Stimulated activated CD8-positive, alpha-beta memory T cell treated with anti-CD3 and anti-CD28 coated beads, Interleukin-7, amount 100 ng/mL, for 4 hours (primary cell): ENCODE data around the gene S100A6.
"Not testable (repeated sequence)": the region's sequence is repeated elsewhere in the genome, so short reads cannot be mapped to it uniquely, and the experiment has no call there.

ENCODE experiments used
- DNase-seq, 2 donors: peaks; one replicate each; pipeline ENCODE4 v3.0.0-alpha.2; 2020; ENCODE audit warnings: low read depth in 2 of 2

S100A6 gene

DNA sequence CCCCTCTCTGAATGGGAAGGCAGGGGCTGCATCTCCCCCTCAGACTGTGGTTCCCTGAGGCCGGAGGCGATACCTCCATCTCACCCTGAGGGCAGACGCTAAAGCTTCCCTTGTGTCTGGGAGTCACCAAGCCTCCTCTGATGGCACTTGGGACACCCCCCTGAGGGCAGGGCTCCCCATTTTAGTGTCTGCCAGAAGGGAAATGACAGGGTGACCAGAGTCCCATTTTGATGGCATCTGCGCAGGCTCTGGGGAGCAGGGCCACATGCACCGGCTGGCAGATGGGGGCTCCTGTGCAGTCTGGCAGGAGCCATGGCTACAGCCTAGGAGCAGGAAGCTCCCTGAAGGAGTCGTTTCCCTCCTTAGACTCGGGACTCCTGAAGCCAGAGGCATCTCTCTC lies 28.2 kb upstream of the S100A6 start:
- DNase-seq = no peak

DNA sequence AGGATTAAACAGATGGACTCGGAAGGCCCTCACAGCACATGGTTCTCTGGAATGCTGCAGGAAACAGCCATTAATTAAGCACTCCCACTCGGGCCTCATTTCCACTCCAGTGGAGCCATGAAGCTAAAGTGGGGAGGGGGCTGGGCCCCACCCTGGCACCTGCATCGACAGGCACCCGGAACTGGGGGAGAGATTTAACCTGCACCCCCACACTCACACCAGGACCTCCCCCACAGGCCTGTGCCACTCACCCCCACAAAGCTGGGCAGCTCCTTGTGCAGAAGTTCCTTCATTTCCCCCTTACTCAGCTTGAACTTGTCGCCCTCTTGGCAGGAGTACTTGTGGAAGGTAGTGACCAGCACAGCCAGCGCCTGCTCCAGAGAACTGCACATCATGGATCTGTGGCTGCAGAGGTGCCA lies 27.7 kb upstream of the S100A6 start:
- no peak for DNase-seq

DNA sequence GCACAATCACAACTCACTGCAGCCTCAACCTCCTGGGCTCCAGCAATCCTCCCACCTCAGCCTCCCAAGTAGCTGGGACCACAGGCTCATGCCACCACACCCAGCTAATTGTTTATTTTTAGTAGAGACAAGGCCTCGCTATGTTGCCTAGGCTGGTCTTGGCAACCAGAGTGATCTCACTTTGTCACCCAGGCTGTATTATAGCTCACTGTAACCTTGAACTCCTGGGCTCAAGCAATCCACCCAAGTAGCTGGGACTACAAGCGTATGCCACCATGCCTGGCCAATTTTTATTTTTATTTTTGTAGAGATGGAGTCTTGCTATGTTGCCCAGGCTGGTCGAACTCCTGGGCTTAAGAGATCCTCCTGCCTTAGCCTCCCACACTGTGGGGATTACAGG lies 26.2 kb upstream of the S100A6 start:
- DNase-seq = not testable (repeated sequence)

DNA sequence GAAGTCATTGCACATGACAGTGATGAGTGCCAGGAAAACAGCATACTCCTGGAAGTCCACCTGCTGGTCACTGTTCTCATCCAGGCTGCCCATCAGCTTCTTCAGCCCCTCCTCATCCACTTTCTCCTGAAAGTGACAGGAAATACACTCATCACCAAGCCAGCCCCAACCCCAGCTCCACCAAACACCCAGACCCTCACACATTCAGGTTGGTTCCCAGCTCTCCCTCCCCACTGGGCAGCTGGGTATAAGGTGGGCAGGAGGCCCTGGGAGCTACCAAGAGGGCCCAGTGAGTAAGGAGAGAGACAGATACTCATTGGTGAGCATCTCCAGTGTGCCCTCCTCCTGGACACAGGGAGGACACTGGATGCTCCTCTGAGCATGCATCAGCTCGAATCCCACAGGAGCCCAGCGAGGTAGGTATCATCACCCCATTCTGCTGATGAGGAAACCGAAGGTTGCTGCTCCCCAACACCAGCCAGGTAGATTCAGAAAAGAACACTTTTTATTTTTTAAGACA lies 25.7 kb upstream of the S100A6 start:
- DNase-seq = no peak

DNA sequence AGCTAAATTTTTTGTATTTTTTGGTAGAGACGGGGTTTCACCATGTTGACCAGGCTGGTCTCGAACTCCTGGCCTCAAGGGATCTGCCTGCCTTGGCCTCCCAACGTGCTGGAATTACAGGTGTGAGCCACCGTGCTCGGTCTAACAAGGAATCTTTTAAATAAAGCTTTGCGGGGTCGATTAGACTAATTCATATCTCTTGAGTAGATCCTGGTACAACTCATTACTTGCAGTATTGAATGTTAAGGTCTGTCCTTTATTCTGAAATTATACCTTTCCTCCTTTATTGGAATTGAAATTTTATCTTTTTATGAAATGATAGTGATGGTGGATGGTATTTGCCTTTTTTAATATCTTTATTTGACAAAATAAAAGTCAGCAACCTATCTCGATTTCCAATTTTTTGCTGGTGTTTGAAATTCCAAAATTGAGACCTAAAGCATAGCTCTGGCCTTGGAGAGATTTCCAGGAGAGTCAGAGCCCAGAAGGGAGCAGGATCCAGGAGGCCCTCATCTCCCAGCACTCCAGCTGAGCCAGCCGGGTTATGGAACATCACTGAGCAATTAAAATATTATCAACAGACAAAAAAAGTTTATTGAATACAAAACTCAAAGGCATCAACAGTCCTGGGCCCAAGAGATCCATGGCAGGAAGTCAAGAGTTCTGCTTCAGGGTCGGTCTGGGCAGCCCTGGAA lies 25.1 kb upstream of the S100A6 start:
- DNase-seq = no peak

DNA sequence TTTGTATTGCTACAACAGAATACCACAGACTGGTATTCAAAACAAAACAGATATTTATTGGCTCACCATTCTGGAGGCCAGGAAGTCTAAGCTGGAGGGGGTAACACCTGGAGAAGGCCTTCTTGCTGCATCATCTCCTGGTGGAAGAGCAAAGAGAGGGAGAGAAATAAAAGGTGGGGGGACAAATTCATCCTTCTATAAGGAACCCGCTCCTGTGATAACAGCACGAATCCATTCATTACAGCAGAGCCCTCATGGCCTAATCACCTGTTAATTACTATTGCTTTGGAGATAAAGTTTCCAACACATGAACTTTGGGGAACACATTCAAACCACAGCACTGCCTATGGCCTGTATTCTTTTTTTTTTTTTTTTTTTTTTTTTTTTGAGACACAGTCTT lies 24.4 kb upstream of the S100A6 start:
- no peak for DNase-seq

DNA sequence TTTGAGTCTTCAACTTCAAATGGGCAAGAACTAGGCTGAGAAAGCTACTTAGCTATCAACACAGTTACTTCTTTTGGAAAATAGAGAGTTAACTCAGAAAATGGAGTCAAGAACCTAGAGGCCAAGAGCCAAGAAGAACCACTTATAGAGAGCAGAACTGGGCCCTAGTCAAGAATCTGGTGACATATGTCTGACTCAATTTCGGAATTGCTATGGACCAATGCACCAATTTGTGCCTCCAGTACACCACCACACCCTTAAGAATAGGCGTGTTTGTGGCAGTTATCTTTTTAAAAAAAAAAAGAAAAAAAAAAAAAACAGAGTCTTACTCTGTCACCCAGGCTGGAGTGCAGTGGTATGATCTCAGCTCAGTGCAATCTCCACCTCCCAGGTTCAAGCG lies 22.1 kb upstream of the S100A6 start:
- no peak for DNase-seq

DNA sequence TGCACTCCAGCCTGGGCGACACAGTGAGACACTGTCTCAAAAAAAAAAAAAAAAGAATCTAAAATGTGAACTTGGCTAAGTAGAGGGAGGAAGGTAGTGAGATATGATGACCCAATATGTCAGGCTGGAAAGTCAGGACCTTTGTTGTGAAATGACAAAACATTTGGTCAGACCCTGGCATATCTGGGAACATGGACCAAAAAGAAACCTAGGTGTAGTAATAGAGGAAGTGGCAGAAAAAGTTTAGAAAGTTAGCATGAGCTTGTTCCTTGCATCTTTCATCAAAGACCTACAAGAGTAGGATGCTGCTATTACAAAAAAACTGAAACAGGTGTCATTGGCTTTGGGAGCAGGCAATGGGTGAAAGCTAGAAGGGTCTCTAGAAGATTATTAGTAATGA lies 20.6 kb upstream of the S100A6 start:
- DNase-seq = no peak

DNA sequence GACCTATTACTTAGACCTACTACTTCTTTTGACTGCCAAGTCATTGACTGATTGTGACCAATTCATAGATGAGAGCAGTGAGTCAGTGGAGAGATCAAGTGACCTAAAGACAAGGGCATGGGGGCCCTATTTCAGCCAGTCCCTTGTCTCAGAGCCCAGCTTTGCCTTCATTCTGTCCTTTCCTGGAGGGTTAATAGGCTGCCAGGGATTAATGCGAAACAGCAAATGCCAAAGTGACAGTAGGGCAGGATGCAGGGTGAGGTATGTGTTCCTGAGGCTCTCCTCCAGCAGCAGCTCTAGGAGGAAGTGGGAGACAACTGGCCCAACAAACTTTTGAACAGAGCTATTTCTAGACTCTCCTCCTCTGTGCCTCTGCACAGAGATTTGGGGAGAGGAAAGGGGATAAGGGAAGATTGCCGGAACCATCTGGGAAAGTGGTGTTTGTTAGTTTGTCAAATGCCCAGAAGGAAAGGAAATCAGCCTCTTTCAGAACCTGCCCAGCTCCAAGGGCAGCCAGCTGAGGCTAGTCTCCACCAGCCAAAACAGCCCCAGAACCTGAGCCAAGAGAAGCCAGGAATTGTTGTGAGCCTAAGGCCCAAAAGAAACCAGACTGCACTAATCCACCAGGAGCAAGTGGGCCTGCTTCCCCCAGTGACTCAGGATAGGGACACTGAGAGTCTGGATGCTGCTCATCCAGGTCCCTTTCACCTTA lies 18.2 kb upstream of the S100A6 start:
- no peak for DNase-seq

DNA sequence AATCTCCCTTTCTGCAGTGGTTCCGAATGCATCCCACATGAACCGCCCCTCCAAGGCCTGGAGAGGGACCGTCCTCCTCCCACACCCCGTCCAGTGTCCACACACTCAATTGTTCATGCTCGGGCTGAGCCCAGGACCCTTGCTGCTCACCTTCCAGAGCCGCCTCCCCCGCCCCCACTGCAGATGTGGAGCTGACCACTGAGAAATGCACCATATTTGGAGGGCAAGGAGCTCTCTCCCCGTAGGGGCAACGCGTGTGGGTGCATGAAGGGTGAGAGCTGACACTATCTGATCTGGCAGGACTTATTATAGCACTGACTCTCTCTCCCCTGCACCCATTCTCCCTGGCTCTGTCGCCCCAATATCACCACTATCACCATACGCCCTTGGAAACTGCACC lies 17.3 kb upstream of the S100A6 start:
- no peak for DNase-seq

DNA sequence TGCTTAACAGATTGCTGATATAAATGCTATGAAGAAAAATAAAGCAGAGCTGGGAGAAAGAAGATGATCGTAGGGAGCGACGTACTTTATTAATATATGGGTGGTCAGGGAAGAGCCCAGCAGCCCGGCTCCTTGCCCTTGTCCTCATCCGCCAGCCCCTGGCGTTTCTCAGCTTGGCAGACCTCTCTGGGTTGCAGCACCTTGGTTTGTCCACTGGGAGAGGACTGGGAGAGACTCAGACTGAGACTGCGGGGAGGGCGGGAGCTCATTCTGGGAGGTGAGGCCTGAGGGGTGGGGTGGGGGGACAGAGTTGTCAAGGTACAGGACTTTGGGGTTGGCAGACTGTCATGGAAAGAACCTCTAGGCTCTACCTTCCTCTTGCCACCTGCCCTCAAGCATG lies 16.5 kb upstream of the S100A6 start:
- DNase-seq = no peak

DNA sequence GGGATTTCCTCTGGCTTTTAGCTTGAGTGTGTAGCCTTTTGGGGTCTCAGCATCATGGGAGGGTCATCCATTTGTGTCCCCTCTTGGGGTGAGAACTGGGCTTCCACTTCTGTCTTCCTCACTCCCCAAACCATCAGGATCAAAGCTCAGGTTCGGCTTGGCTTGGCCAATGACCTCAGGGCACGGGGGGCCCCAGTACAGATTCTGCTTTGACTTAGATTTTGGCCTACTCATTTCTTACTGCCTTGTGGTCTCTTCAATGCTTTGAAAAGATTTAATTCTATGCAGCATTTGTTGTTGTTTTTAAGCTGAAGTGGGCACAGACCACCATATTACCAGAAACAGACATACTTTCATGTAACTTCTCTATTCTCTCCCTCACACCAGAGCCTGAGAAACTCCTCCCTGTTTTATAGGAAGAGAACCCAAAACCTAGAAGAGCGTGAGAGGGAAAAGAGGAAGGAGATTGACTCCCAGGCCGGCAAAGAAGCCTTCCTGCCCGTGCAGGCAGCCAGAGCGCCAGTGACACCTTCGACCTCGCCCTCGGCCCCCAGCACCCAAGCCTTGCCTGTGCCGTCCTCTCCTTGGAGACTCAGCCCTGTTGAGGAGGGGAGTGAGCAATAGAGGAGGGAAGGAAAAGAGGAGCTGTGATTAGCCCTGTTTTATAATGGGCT lies 15.2 kb upstream of the S100A6 start:
- no peak for DNase-seq

DNA sequence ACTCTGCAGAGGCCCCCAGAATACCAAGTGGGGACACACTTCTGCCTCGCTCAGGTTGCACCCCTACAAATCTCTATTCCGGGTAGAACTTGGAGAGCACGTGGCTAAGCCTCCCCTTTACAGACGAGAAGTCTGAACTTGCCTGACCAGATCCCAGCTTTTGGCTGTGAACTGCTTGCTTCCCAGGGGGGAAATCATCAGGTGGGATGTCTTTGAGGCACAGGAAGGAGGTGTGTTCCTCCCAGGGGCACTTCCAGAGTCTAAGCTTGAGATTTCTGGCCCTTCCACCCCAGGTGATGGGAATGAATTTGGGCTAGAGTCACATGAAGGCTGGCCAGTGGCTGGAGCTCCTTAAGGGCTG lies 14.6 kb upstream of the S100A6 start:
- DNase-seq = no peak

DNA sequence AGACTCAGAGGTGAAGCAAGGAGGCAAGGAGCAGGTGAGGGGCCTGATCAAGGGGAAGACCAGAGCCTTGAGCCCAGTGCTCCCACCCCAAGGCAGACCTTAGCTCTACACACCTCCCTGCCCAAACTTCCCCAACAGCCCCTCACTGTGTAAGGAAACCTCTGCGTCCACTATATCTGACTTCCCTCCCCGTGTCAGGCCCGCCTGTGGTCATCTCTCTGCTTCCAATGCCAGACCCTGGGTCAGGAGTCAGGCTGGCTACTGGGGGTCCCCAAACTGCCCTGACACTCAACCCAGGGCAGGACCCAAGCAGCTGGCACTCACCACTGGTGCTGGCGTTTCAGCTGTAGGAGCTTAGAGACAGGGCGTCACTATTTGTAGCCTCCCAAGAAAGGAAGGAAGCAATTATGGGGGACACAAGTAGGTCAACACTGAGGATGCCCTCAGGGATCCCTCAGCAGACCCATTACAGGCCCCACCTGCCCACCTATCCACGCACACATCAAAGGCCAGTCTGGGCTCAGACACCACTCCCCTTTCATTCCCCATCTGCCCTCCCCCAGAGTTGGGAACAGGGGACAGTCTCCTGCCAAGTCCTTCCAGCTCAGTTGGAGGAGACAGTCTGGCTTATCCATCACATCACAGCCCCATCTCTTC lies 14.1 kb upstream of the S100A6 start:
- no peak for DNase-seq

DNA sequence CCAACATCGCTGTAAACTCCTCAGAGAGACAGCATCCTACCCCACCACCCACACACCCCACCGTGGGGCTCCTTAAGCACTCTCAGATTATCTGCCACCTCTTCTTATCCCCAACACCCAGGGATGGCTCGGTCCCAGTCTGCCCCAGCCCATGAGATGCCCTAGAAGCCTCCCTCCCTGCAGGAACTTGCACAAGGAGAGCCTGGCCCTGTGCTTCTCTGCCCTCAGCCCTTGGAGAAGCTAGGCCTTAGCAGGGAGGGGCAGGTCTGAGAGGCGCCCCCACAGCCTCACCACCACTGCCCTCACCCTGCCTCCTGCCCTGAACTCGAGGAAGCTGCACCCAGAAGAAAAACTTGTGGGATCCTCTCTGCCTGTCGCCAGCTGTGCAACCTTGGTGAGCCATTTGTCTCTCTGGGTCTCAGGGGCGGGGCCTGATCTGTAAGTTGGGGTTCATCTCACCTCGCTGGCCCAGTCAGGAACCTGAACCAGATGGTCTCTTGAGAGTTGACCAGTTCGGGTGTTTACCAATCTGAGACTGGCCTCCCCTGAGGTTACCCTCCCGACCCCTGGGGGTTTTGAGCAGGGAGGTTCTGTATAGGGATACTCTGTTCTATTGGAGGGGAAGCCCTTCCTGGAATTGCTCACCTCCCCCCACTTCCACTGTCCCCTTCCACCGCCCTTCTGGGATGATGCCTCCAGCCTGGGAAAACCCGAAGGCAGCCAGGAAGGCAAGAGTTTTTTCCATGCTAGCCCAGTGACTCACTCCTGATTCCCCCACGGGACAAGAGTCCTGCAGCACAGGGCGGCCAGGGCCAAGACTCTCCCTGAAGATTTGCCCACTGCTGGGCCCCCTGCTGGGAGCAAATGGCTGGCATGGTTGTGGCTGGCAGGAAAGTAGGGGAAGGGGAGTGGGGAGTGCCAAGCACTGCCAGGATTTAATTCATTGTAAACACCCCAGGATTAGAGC lies 13.2 kb upstream of the S100A6 start, which contains the start of gene S100A3:
Gene S100A3, minus strand, starts transcription at position 537 of the 967 bp plus-strand sequence. CDS start 773 bp downstream, outside the sequence.
- no peak for DNase-seq

DNA sequence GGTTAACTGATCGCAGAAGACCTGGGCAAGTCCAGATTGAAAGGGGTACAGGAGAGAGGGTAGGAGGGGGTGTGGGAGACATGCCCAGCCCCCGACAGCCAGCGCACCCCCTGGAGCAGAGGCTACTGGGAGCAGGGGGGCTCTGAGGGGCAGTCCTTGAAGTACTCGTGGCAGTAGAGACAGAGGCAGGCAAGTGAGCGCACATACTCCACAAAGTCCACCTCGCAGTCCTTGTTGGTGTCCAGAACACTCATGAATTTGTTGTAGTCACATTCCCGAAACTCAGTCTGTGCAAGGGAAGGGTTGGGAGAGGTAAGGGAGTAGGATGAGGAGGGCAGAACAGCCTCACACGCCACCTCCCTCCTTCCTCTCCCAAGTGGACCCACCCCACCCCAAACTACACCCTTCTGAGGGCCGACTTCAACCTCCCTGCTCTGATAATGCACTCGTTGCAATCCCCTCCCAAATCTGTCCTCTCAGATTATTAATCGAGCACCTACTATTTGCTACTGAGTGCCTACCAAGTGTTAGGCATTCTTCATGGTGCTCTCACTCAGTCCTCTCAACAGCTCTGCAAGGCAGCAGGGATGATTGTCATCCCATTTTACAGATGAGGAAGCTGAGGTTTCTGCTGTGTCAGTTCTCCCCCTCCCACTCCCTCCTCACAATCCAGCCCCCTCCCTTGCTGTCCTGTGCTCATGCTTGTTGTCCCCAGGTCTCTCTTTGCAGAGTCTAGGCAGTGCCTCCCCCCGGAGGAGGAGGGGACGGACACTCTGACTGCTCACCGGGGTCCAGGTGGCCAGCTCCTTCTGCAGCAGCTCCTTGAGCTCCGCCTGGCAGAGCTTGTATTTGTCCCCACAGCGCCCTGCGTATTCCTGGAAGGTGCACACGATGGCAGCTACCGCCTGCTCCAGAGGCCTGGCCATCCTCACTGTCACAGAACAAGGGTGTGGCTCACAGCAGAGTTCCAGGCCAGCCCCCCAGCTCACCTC lies 12.1 kb upstream of the S100A6 start:
- no peak for DNase-seq

DNA sequence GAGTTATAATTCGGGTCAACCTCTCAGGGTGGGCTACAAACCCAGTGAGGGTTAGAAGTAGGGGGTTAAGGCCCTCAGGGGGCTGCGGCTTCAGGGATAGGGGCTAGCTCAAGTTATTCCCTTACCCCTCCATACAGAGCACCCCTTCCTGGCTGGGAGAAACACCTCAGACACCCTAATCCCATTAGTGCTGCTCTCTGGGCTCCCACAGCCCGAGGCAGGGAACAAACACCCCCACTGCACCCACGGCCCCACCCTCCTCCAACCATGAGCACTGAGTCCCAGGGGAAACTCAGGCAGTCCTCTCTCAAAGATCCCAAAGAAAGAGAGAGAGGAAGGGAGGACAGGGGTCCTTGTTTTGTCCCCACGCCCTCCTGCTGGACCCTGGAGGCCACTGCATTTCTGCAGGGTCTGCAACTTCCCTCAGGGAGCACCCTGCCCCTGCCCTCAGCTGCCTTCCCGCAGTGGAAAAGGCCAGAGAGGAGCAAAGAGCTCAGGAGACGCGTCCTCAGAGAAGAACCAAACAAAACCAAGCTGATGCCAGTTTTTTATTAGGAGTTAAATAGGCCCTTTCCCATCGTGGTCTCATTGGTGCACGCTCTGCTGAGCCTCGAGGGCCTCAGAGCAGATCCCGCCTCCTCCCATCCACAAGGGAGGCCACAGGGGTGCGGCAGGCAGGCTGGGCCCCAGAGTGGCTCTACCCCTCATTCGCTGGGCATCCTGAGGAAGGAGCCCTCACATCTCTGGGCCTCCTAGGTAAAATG lies 11.2 kb upstream of the S100A6 start:
- DNase-seq = no peak

DNA sequence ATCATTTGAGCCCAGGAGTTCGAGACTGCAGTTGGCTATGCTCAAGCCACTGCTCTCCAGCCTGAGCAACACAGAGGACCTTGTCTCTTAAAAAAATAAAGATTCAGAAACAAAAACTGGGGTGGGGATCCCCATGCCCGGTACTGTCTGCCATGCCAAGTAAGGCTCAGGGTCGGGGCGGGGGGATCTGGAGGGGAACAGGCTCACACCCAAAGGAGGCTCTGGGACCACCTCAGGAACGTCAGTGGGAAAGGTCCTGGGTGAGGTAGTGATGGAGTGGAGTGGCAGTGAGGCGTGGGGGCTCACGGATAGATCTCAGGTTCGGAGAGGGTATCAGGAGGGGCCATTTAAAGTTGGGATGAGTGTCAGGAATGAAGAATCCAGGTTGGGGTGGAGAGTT lies 10.6 kb upstream of the S100A6 start:
- DNase-seq = no peak
